Neural cell (in vitro differentiated cells): ENCODE results near the gene PAEP. TPM values are rescaled to one million over a fixed set of nuclear protein-coding genes. Genes with fewer than 3 reads are reported as not detected.

Experiments used
- H2AFZ ChIP-seq: fragments of 200-600, 300-800 bp; sonication (generic), shearing (Covaris generic); 2 replicates; pipeline ENCODE4 v1.6.0; 2014; ENCODE audit warnings: low read depth, mild to moderate bottlenecking, antibody characterized with exemption, low read length, moderate library complexity
- H3F3A ChIP-seq: fragments of 200-600 bp; shearing (Covaris generic); 2 replicates; pipeline ENCODE4 v1.6.1; 2016; ENCODE audit warnings: mild to moderate bottlenecking, moderate library complexity, mixed read lengths, antibody characterized with exemption, low read length; ENCODE audit not compliant: insufficient read depth, poor library complexity, severe bottlenecking
- H3K27ac ChIP-seq: fragments of 200-600, 300-800 bp; sonication (generic), shearing (Covaris generic); 2 replicates; pipeline ENCODE4 v1.5.1; 2014; ENCODE audit warnings: mild to moderate bottlenecking, low read length, moderate library complexity
- H3K27me3 ChIP-seq: fragments of 300-800, 200-600 bp; sonication (generic), shearing (Covaris generic); 2 replicates; pipeline ENCODE4 v1.6.0; 2014; ENCODE audit warnings: mild to moderate bottlenecking, low read depth, low read length, moderate library complexity; ENCODE audit not compliant: insufficient read depth
- H3K36me3 ChIP-seq: fragments of 300-800, 200-600 bp; sonication (generic), shearing (Covaris generic); 2 replicates; pipeline ENCODE4 v1.5.1; 2014; ENCODE audit warnings: mild to moderate bottlenecking, antibody characterized with exemption, low read length, moderate library complexity; ENCODE audit not compliant: insufficient read depth
- H3K4me2 ChIP-seq: fragments of 300-800, 200-600 bp; sonication (generic), shearing (Covaris generic); 2 replicates; pipeline ENCODE4 v1.6.0; 2014; ENCODE audit warnings: mild to moderate bottlenecking, low read length
- H3K4me3 ChIP-seq: fragments of 300-800, 200-600 bp; sonication (generic), shearing (Covaris generic); 2 replicates; pipeline ENCODE4 v1.5.1; 2014; ENCODE audit warnings: mild to moderate bottlenecking, low read length, moderate library complexity
- H3K79me2 ChIP-seq: fragments of 200-600 bp; shearing (Covaris generic); replicated peaks from 2 replicates; pipeline ENCODE4 v1.6.0; 2014; ENCODE audit warnings: mild to moderate bottlenecking, low read length, moderate library complexity; ENCODE audit not compliant: insufficient read depth
- H3K9ac ChIP-seq: fragments of 300-800, 200-600 bp; sonication (generic), shearing (Covaris generic); 2 replicates; pipeline ENCODE4 v1.6.1; 2016; ENCODE audit warnings: mild to moderate bottlenecking, low read length, mixed read lengths
- H3K9me2 ChIP-seq: fragments of 200-600 bp; shearing (Covaris generic); 2 replicates; pipeline ENCODE4 v1.6.1; 2016; ENCODE audit warnings: mild to moderate bottlenecking, low read length, mixed read lengths; ENCODE audit not compliant: insufficient read depth
- H3K9me3 ChIP-seq: fragments of 200-600, 300-800 bp; sonication (generic), shearing (Covaris generic); 2 replicates; pipeline ENCODE4 v1.6.1; 2016; ENCODE audit warnings: mild to moderate bottlenecking, mixed run types, low read length, moderate library complexity, mixed read lengths
- H4K20me1 ChIP-seq: fragments of 200-600 bp; shearing (Covaris generic); 2 replicates; pipeline ENCODE4 v1.6.1; 2016; ENCODE audit warnings: mild to moderate bottlenecking, mixed run types; ENCODE audit not compliant: insufficient read depth
- CTCF ChIP-seq: fragments of 450-650 bp; IDR thresholded peaks from 2 replicates; pipeline ENCODE4 v1.5.1; 2014; ENCODE audit warnings: antibody characterized with exemption, mild to moderate bottlenecking, moderate library complexity; ENCODE audit not compliant: poor library complexity, severe bottlenecking
- EP300 ChIP-seq: fragments of 450-650 bp; conservative IDR thresholded peaks from 2 replicates; pipeline ENCODE4 v1.6.1; 2014; ENCODE audit warnings: antibody characterized with exemption, mild to moderate bottlenecking, moderate library complexity; ENCODE audit not compliant: poor library complexity, severe bottlenecking
- EZH2 ChIP-seq: fragments of 200-600, 300-800 bp; shearing (Covaris generic), sonication (generic); IDR thresholded peaks from 2 replicates; pipeline ENCODE4 v1.6.1; 2014; ENCODE audit warnings: antibody characterized with exemption, low read length, borderline replicate concordance, mild to moderate bottlenecking; ENCODE audit not compliant: insufficient read depth, poor library complexity, severe bottlenecking
- MXI1 ChIP-seq: fragments of 450-650 bp; conservative IDR thresholded peaks from 2 replicates; pipeline ENCODE4 v1.6.1; 2014; ENCODE audit warnings: antibody characterized with exemption, mild to moderate bottlenecking; ENCODE audit not compliant: poor library complexity, severe bottlenecking
- POLR2AphosphoS5 ChIP-seq: IDR thresholded peaks from 2 replicates; pipeline ENCODE4 v1.6.1; 2012
- RAD21 ChIP-seq: fragments of 450-650 bp; conservative IDR thresholded peaks from 2 replicates; pipeline ENCODE4 v1.6.1; 2014; ENCODE audit warnings: antibody characterized with exemption, mild to moderate bottlenecking, moderate library complexity
- SMC3 ChIP-seq: fragments of 450-650 bp; conservative IDR thresholded peaks from 2 replicates; pipeline ENCODE4 v1.6.1; 2014; ENCODE audit warnings: antibody characterized with exemption, mild to moderate bottlenecking, moderate library complexity; ENCODE audit not compliant: poor library complexity
- TAF1 ChIP-seq: IDR thresholded peaks from 2 replicates; pipeline ENCODE4 v1.6.1; 2012; ENCODE audit warnings: low read depth
- polyA plus RNA-seq: library from polyadenylated mRNA; depleted of rRNA; stranded (reverse); fragments of >200 nt; gene quantifications from 2 replicates; pipeline ENCODE4 v1.2.3, GENCODE V29; 2014
- TF ChIP-seq, protein P1 (sequence below): IDR thresholded peaks from 2 replicates; pipeline ENCODE4 v1.6.1; 2012; ENCODE audit warnings: borderline replicate concordance

Gene PAEP
- polyA plus RNA-seq, 1 donor from 2014 or later = not detected

GRCh38 chr9:135602789-135603481, 41.4 kb downstream of the PAEP start:
- Histone ChIP-seq H3K4me3 (no peak overlapping the region), H3K79me2 (no peaks in the 10 kb centered on the region), H3K36me3 (no peaks in the 10 kb centered on the region), H2AFZ (no peak overlapping the region), H3K27me3 (no peaks in the 10 kb centered on the region), H3K4me2 (no peak overlapping the region), H3K27ac (no peak overlapping the region), H3K9me2 (no peaks in the 10 kb centered on the region), H4K20me1 (no peaks in the 10 kb centered on the region), H3K9me3 (no peaks in the 10 kb centered on the region), H3F3A (no peaks in the 10 kb centered on the region), H3K9ac (no peak overlapping the region)
- TF ChIP-seq SMC3 (peak; percentile 43), RAD21 (no peak), CTCF (peak; percentile 58)

DNA sequence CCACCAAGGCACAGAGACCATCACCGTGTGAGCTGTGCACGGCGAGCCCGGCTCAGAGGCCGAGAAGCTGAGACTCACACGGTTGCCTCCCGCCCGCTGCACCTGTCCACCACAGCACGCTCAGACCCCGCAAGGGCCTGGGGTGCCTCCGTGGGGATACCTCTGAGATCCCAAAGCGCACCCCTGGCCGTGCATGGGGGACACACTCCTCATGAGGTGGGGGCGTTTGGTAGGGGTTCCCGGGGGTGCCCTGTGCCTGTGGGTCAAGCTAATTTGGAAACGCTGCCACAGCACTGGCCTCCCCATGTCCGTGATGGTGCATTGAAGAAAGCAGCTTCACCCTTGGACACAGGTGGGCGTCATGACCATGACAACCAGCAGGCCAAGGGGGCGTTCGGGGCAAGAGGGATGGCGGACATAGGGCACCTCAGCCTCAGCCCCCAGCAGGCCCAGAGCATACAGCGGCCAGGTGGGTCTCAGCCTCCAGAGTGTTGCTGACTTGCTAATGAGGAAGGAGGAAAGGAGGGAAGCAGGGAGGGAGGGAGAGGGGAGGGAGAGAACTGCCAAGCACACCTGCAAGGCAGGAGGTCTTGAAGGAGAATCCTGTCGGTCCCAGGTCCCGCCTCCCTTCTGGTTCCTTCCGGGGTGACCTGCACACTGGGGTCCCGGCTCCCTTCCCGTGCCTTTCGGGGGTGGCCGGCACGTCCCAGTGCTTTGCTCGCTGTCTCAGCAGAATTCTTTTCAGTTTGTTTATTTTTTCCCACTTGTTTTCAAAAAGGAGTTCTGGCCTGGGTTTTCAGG, 43.1 kb downstream of the PAEP start:
- Histone ChIP-seq H3K9me3 (no peaks in the 10 kb centered on the region), H3K27ac (no peak overlapping the region), H3K36me3 (no peaks in the 10 kb centered on the region), H3K4me2 (no peak overlapping the region), H2AFZ (no peak overlapping the region), H3K9ac (no peak overlapping the region), H3K79me2 (no peaks in the 10 kb centered on the region), H3K27me3 (no peaks in the 10 kb centered on the region), H3K4me3 (no peak overlapping the region), H3F3A (no peaks in the 10 kb centered on the region), H4K20me1 (no peaks in the 10 kb centered on the region), H3K9me2 (no peaks in the 10 kb centered on the region)
- TF ChIP-seq RAD21 (no peak), MXI1 (no peak), CTCF (no peak), POLR2AphosphoS5 (no peak), EZH2 (no peak), SMC3 (no peak), TAF1 (no peak), EP300 (no peak)
- TF ChIP-seq, protein P1, sequence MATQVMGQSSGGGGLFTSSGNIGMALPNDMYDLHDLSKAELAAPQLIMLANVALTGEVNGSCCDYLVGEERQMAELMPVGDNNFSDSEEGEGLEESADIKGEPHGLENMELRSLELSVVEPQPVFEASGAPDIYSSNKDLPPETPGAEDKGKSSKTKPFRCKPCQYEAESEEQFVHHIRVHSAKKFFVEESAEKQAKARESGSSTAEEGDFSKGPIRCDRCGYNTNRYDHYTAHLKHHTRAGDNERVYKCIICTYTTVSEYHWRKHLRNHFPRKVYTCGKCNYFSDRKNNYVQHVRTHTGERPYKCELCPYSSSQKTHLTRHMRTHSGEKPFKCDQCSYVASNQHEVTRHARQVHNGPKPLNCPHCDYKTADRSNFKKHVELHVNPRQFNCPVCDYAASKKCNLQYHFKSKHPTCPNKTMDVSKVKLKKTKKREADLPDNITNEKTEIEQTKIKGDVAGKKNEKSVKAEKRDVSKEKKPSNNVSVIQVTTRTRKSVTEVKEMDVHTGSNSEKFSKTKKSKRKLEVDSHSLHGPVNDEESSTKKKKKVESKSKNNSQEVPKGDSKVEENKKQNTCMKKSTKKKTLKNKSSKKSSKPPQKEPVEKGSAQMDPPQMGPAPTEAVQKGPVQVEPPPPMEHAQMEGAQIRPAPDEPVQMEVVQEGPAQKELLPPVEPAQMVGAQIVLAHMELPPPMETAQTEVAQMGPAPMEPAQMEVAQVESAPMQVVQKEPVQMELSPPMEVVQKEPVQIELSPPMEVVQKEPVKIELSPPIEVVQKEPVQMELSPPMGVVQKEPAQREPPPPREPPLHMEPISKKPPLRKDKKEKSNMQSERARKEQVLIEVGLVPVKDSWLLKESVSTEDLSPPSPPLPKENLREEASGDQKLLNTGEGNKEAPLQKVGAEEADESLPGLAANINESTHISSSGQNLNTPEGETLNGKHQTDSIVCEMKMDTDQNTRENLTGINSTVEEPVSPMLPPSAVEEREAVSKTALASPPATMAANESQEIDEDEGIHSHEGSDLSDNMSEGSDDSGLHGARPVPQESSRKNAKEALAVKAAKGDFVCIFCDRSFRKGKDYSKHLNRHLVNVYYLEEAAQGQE = no peak
